Ectodermal cell (in vitro differentiated cells): Measurements from ENCODE around the gene F7.

Experiments
- H3K27ac ChIP-seq: 2 replicates; pipeline ENCODE4 v1.7.0; 2013; ENCODE audit warnings: mild to moderate bottlenecking, low read depth, low read length; ENCODE audit not compliant: insufficient read depth, poor library complexity, severe bottlenecking
- H3K27me3 ChIP-seq: 2 replicates; pipeline ENCODE4 v1.7.0; 2013; ENCODE audit warnings: mild to moderate bottlenecking, low read length; ENCODE audit not compliant: insufficient read depth, control insufficient read depth, poor library complexity, severe bottlenecking
- H3K36me3 ChIP-seq: one replicate; pipeline ENCODE4 v1.7.0; 2013; ENCODE audit warnings: low read length; ENCODE audit not compliant: control insufficient read depth, insufficient read depth
- H3K4me1 ChIP-seq: one replicate; pipeline ENCODE4 v1.7.0; 2013; ENCODE audit warnings: low read length; ENCODE audit not compliant: control insufficient read depth, insufficient read depth
- H3K4me3 ChIP-seq: 2 replicates; pipeline ENCODE4 v1.7.0; 2013; ENCODE audit warnings: low read depth, low read length, control low read depth; ENCODE audit not compliant: insufficient read depth
- H3K9me3 ChIP-seq: 2 replicates; pipeline ENCODE4 v1.7.0; 2013; ENCODE audit warnings: mild to moderate bottlenecking, low read length, moderate library complexity; ENCODE audit not compliant: control insufficient read depth
- WGBS, 2 experiments: methylation state at CpG; one replicate each; pipeline ENCODE4 v1.1.7; 2013; ENCODE audit warnings: missing lambda C conversion rate in 2 of 2; 5-methylcytosine and 5-hydroxymethylcytosine counted together

Gene F7

GRCh38 chr13:113139577-113139976, 34.0 kb downstream of the F7 start:
- Histone ChIP-seq H3K27ac (no peak overlapping the region), H3K27me3 (no peaks in the 10 kb centered on the region), H3K9me3 (no peaks in the 10 kb centered on the region), H3K36me3 (no peaks in the 10 kb centered on the region), H3K4me1 (peaks cover 12% of the 10 kb centered on the region), H3K4me3 (no peak overlapping the region)
- WGBS, 2 experiments: 90 to 95% methylated on average over 5 of the region's 5 CpGs

- Histone ChIP-seq H3K9me3 (no peaks in the 10 kb centered on the region), H3K4me3 (no peak overlapping the region), H3K27me3 (no peaks in the 10 kb centered on the region), H3K36me3 (no peaks in the 10 kb centered on the region), H3K27ac (no peak overlapping the region), H3K4me1 (peaks cover 12% of the 10 kb centered on the region)
- WGBS, 2 experiments: 94 to 95% methylated on average over 26 of the region's 26 CpGs
Observed at GRCh38 chr13:113140677-113141600, 35.3 kb downstream of the F7 start.

GRCh38 chr13:113141601-113141970, 36.0 kb downstream of the F7 start:
- WGBS, 2 experiments: 93 to 94% methylated on average over 18 of the region's 18 CpGs

DNA sequence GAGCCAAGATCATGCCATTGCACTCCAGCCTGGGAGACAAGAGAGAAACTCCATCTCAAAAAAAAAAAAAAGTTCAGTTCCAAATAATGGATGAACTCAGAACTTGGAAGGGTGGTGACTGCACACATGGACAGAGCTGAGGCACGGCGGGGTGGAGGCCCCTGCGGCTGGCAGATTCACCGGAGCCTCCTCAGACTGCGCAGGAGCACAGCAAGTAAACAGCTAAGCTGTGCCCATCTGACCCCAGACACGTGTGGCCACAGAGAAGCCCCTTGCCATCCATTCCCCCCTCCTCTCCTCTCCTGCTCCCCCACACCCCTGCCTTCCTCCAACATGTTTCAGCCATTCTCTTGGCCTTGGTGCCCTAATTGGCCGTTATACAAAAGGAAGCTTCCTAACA, 37.3 kb downstream of the F7 start:
- no peak overlapping the region for H3K27ac ChIP-seq
- no peaks in the 10 kb centered on the region for H3K27me3 ChIP-seq
- H3K9me3 ChIP-seq: no peaks in the 10 kb centered on the region
- H3K36me3 ChIP-seq: no peaks in the 10 kb centered on the region
- WGBS, 2 experiments: 94 to 95% methylated on average over 7 of the region's 7 CpGs
- H3K4me3 ChIP-seq: no peak overlapping the region
- peaks cover 7% of the 10 kb centered on the region for H3K4me1 ChIP-seq

More at GRCh38 chr13:113141601-113141970, 36.0 kb downstream of the F7 start:
- Histone ChIP-seq H3K27ac (no peak overlapping the region), H3K9me3 (no peaks in the 10 kb centered on the region), H3K36me3 (no peaks in the 10 kb centered on the region), H3K27me3 (no peaks in the 10 kb centered on the region), H3K4me1 (peaks cover 12% of the 10 kb centered on the region), H3K4me3 (no peak overlapping the region)

GRCh38 chr13:113143466-113144254, 38.1 kb downstream of the F7 start:
- WGBS, 2 experiments: 90 to 91% methylated on average over 39 of the region's 39 CpGs
- Histone ChIP-seq H3K4me1 (peaks cover 5% of the 10 kb centered on the region), H3K4me3 (no peak overlapping the region)

GRCh38 chr13:113144255-113144629, 38.7 kb downstream of the F7 start:
- 89 to 93% methylated on average over 12 of the region's 12 CpGs for WGBS, 2 experiments

More at GRCh38 chr13:113143466-113144254, 38.1 kb downstream of the F7 start:
- H3K27me3 ChIP-seq: no peaks in the 10 kb centered on the region
- no peak overlapping the region for H3K27ac ChIP-seq
- H3K36me3 ChIP-seq: no peaks in the 10 kb centered on the region
- H3K9me3 ChIP-seq: no peaks in the 10 kb centered on the region

DNA sequence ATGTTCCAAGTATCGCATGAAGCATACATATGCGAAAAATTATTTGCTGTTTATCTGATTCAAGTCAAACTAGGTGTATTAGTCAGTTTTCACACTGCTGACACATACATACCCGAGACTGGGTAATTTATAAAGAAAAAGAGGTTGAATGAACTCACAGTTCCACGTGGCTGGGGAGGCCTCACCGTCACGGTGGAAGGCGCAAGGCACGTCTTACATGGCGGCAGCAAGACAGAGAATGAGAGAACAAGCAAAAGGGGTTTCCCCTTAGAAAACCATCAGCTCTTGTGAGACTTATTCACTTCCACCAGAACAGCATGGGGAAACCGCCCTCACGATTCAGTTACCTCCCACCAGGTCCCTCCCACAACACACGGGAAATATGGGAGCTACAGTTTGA, 39.9 kb downstream of the F7 start:
- Histone ChIP-seq H3K4me3 (no peak overlapping the region), H3K9me3 (no peaks in the 10 kb centered on the region), H3K36me3 (no peaks in the 10 kb centered on the region), H3K4me1 (peaks cover 5% of the 10 kb centered on the region), H3K27me3 (no peaks in the 10 kb centered on the region), H3K27ac (no peak overlapping the region)
- whole genome bisulfite sequencing, 2 experiments: 93 to 94% methylated on average over 12 of the region's 12 CpGs

More at GRCh38 chr13:113144255-113144629, 38.7 kb downstream of the F7 start:
- Histone ChIP-seq H3K27me3 (no peaks in the 10 kb centered on the region), H3K36me3 (no peaks in the 10 kb centered on the region), H3K4me3 (no peak overlapping the region), H3K27ac (no peak overlapping the region), H3K9me3 (no peaks in the 10 kb centered on the region), H3K4me1 (peaks cover 5% of the 10 kb centered on the region)

DNA sequence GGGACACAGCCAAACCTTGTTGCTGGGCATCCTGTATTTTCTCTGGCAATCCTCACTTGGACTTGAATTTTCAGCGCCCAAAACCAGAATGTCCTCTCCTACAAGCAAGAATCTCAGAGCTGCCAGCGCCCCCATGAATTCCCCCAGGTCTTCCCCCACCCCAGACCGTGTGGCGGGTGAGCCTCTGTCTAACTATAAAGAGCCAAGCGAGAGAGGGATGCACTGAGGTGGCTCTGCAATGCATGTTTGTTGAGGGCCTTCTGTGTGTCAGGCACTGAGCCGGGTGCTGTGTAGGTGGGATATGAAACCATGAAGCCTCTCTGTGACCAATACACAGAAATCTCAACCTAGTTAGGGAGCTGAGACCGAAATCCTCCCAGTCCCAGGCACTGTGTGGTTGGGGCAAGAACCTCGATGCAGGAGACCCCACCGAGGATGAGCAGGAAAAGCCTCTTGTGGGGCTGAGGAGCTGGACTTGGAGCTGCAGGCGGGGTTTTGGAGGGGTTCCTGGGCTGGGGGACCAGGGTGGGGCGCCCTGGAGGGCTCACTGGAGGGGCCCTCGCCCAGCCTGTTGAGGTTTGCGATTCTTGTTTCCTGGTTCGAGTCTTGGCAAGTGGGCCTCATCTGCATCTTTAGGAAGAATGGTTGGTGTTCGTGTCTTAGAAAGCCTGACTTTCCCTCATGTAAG, 40.5 kb downstream of the F7 start:
- H3K36me3 ChIP-seq: no peaks in the 10 kb centered on the region
- no peak overlapping the region for H3K27ac ChIP-seq
- peaks cover 2% of the 10 kb centered on the region for H3K27me3 ChIP-seq
- 93% methylated on average over 14 to 15 of the region's 15 CpGs for WGBS, 2 experiments
- no peak overlapping the region for H3K4me3 ChIP-seq
- peaks cover 5% of the 10 kb centered on the region for H3K4me1 ChIP-seq
- no peaks in the 10 kb centered on the region for H3K9me3 ChIP-seq

- Histone ChIP-seq H3K9me3 (no peaks in the 10 kb centered on the region), H3K27me3 (peaks cover 8% of the 10 kb centered on the region), H3K27ac (no peak overlapping the region), H3K36me3 (no peaks in the 10 kb centered on the region), H3K4me3 (no peak overlapping the region), H3K4me1 (peaks cover 5% of the 10 kb centered on the region)
- WGBS, 2 experiments: 91 to 92% methylated on average over 9 of the region's 9 CpGs
Observed at GRCh38 chr13:113146750-113147149, 41.2 kb downstream of the F7 start.

- H3K27ac ChIP-seq: no peak overlapping the region
- H3K9me3 ChIP-seq: no peaks in the 10 kb centered on the region
- H3K4me1 ChIP-seq: peaks cover 5% of the 10 kb centered on the region
- WGBS, 2 experiments: 91 to 94% methylated on average over 8 of the region's 8 CpGs
- no peak overlapping the region for H3K4me3 ChIP-seq
- no peaks in the 10 kb centered on the region for H3K36me3 ChIP-seq
- peaks cover 13% of the 10 kb centered on the region for H3K27me3 ChIP-seq
Observed at GRCh38 chr13:113147206-113147605, 41.6 kb downstream of the F7 start.
